Activated naive CD8-positive, alpha-beta T cell treated with anti-CD3 and anti-CD28 coated beads, Interleukin-2, amount 10 ng/mL, durations not matched to agents 7 days and 5 days (primary cell): ENCODE results near the gene DEXI. TPM values are rescaled to one million over a fixed set of nuclear protein-coding genes. Genes with fewer than 3 reads are reported as not detected.
A peak's percentile ranks its signal among the peaks of the same experiment; 100 is the strongest.

ENCODE experiments used
- ATAC-seq: fragments of 150-1000 bp; cut with Tn5 transposase; one replicate; pipeline ENCODE4 v1.10.0; 2021; ENCODE audit warnings: low read depth, moderate library complexity
- POLR2A ChIA-PET: fragments of 350-600 bp; sonication (Branson Sonifier 250); formaldehyde crosslinking; loops from one replicate; lab custom pipeline; 2021; ENCODE audit warnings: antibody characterized with exemption; lab: Charles Lee
- DNase-seq: peaks from one replicate; pipeline ENCODE4 v3.0.0; 2021
- H3K27ac Mint-ChIP-seq: one replicate; pipeline ENCODE4 v1.8.0; 2022; ENCODE audit warnings: mild to moderate bottlenecking, mixed read lengths
- H3K27me3 Mint-ChIP-seq: one replicate; pipeline ENCODE4 v1.8.0; 2022; ENCODE audit warnings: mild to moderate bottlenecking, moderate library complexity, mixed read lengths
- H3K36me3 Mint-ChIP-seq: one replicate; pipeline ENCODE4 v1.8.0; 2021; ENCODE audit warnings: mild to moderate bottlenecking, mixed read lengths
- H3K4me1 Mint-ChIP-seq: one replicate; pipeline ENCODE4 v1.8.0; 2021; ENCODE audit warnings: mixed read lengths
- H3K4me3 Mint-ChIP-seq: one replicate; pipeline ENCODE4 v1.8.0; 2022; ENCODE audit warnings: mild to moderate bottlenecking, moderate library complexity, mixed read lengths
- H3K9me3 Mint-ChIP-seq: one replicate; pipeline ENCODE4 v1.8.0; 2021; ENCODE audit warnings: mixed read lengths
- total RNA-seq, 2 experiments: library from RNA; stranded (reverse); gene quantifications; one replicate each; pipeline ENCODE4 v1.2.3, GENCODE V29; 2021

Gene DEXI
- total RNA-seq, 2 experiments from 2014 or later = 31.4 to 32.3 TPM

DNA sequence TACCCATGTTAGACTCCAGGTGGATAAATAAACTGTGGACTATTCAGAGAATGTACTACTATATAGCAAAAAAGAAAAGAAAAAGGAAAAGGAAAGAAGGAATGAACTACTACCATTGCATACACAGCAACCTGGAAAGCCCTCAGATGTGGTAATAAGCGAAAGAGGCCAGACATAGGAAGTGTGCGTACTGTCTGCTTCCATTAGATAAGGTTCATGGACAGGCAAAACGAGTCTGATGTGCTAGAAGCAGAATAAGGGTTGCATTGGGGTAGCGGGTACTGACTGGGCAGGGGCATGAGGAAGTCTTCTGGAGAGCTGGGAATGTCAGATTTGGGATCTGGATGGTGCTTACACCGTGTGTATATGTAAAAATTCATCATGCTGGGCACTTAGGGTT lies 23.9 kb upstream of the DEXI start:
- Mint-ChIP-seq H3K27me3 (no peaks in the 10 kb centered on the region), H3K27ac (peak overlapping the region; percentile 66), H3K4me3 (no peak overlapping the region), H3K4me1 (peaks cover 56% of the 10 kb centered on the region), H3K36me3 (peaks cover 42% of the 10 kb centered on the region), H3K9me3 (no peaks in the 10 kb centered on the region)
- POLR2A ChIA-PET = interaction anchor here (0.6 to 4.0 kb wide), 4 partner anchors 218 to 290 kb away, joined by 3 to 32 read pairs (median 12); partner anchors contain the start of gene SOCS1
- DNase-seq = no peak
- ATAC-seq = no peak

DNA sequence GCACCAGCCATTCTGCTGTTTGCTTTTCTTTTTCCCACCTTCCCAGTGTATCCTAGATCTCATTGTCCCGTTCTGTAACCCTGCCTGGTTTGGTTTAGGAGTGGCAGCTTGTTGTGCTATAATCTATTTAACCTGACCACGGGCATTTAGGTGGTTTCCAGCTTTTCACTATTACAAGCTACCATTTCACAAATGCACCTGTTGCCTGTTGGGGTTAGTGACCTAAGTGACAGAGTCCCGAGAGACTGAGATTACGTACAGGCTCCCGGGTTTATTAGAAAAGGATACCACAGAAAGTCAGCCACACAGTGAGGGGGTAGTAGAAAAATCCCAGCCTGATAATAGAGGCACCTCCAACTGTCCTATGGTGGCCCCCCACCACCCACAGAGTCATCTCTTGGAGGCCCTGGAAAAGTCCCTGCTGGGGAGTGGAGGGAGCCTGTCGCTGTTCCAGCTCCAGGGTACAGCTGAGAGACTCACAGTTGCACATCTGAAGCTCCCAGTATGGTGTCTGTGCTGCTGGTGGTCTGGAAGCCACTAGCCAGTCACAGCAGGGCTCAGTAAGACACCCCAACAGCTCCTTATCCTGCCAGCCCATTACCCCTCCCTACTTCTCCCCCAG lies 23.3 kb upstream of the DEXI start:
- ATAC-seq (no peak), DNase-seq (no peak)
- Mint-ChIP-seq H3K4me3 (no peak overlapping the region), H3K9me3 (no peaks in the 10 kb centered on the region), H3K36me3 (peaks cover 41% of the 10 kb centered on the region), H3K27ac (peak overlapping the region; percentile 66), H3K4me1 (peaks cover 52% of the 10 kb centered on the region), H3K27me3 (no peaks in the 10 kb centered on the region)
- POLR2A ChIA-PET = interaction anchor here (0.5 to 3.7 kb wide), 4 partner anchors 79 to 290 kb away, joined by 3 to 32 read pairs (median 4); partner anchors contain the start of gene SOCS1

DNA sequence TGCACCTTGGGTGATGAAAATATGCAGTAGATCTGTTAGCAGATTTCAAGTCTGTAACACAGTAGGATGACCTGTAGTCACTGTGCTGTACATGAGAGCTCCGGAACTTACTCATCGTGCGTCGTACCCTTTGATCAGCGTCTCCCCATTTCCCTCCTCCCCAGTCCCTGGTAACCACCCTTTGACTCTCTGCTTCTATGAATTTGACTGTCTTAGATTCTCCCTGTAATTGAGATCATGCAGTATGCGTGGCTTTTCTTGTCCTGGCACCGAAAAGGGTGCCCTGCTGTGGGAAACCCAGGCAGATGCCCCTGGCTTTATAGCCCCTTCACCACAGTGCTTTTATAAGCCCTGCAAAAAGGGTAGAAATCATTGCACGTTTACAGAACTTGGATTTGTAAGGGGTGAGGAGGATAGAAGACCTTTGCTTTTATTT lies 22.6 kb upstream of the DEXI start:
- no peak for DNase-seq
- POLR2A ChIA-PET = interaction anchor here (0.5 to 3.7 kb wide), 3 partner anchors 80 to 291 kb away, joined by 3 to 32 read pairs (median 10); partner anchors contain the start of gene SOCS1
- peak; percentile 53 for ATAC-seq
- H3K36me3 Mint-ChIP-seq = peaks cover 42% of the 10 kb centered on the region
- no peak overlapping the region for H3K4me3 Mint-ChIP-seq
- no peaks in the 10 kb centered on the region for H3K27me3 Mint-ChIP-seq
- H3K27ac Mint-ChIP-seq = no peak overlapping the region
- H3K9me3 Mint-ChIP-seq = no peaks in the 10 kb centered on the region
- peaks cover 49% of the 10 kb centered on the region for H3K4me1 Mint-ChIP-seq

DNA sequence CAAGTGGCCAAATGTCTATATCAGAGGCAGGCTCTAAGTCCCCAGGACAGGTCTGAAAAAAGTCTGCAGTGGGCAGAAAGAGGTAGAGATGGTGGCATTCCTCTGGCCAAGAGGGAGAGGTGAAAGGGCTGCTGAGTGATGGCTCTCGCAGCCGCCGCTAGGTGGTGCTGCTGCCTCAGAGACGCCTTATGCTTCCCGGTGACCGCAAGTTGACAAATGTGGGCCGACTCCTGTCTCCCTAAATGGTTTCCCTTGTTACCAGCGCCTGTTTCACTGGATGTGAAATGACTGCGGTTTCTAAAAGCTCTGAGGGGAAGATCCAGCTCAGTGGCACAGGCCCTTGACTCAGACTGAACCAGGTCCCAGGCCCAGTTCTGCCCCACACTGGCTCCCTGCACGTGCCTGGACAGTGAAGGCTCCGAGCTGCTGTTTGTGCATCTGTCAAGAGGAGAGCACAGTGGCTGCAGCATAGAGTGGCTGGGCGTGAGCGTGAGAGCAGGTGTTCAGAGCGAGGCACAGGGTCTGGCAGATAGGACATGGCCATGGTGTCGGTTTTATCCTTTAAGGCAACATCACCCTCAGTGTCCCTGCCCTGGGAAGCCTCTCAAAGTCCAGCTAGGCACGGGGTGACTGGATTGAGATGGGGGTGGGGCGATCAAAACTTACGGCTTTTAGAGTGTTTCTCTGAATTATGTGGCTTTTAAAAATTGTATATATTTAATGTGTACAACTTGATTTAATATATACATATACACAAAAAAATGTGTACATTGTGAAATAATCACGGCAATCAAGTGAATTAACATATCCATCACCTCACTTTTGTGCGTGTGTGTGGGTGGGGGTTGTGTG lies 22.0 kb upstream of the DEXI start:
- POLR2A ChIA-PET = interaction anchor here (0.7 to 3.7 kb wide), 4 partner anchors 288 to 432 kb away, joined by 3 to 32 read pairs (median 8); partner anchors contain the start of gene SOCS1
- Mint-ChIP-seq H3K27ac (peak overlapping the region; percentile 63), H3K27me3 (no peaks in the 10 kb centered on the region), H3K4me1 (peaks cover 46% of the 10 kb centered on the region), H3K4me3 (peak overlapping the region; percentile 41), H3K9me3 (no peaks in the 10 kb centered on the region), H3K36me3 (peaks cover 42% of the 10 kb centered on the region)
- DNase-seq (peak; percentile 88), ATAC-seq (peak; percentile 66)

DNA sequence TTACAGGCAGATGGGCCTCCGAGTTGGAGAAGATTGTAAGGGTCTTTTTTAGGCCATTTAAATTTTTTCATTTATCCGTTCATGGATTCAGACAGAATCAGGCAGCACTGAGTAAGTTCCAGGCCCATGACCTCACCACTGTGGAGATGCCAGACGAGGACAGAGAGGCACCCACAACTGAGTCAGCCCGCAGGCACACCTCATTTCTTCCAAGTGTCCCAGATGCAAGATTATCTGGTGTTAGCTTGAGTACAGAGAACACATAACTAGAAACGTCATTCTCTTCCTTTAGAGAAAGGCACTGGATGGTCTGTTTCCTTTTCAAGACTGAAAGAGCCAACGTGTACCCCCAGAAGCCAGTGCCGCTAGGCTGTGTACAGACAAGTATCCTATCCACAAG lies 19.0 kb upstream of the DEXI start:
- Mint-ChIP-seq H3K9me3 (no peaks in the 10 kb centered on the region), H3K27me3 (no peaks in the 10 kb centered on the region), H3K27ac (no peak overlapping the region), H3K4me3 (no peak overlapping the region), H3K4me1 (peaks cover 52% of the 10 kb centered on the region), H3K36me3 (peaks cover 37% of the 10 kb centered on the region)
- ATAC-seq (no peak), DNase-seq (no peak)
- POLR2A ChIA-PET = interaction anchor here (0.6 to 1.1 kb wide), 2 partner anchors 293 to 295 kb away, joined by 3 to 5 read pairs; partner anchors contain the start of gene SOCS1

DNA sequence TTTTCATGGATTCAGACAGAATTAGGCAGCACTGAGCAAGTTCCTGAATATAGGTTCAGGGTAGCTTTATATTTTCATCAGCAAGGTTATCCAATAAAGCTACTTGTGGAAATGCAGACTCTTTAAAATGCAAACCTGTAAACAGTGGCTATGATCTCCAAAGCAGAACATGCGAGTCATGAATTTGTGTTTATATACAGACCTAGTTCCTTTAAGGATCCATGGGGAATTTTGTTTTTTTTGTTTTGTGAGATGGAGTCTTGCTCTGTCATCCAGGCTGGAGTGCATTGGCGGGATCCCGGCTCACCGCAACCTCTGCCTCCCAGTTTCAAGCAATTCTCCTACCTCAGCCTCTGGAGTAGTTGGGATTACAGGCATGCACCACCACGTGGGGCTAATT lies 16.9 kb upstream of the DEXI start:
- DNase-seq (no peak), ATAC-seq (no peak)

DNA sequence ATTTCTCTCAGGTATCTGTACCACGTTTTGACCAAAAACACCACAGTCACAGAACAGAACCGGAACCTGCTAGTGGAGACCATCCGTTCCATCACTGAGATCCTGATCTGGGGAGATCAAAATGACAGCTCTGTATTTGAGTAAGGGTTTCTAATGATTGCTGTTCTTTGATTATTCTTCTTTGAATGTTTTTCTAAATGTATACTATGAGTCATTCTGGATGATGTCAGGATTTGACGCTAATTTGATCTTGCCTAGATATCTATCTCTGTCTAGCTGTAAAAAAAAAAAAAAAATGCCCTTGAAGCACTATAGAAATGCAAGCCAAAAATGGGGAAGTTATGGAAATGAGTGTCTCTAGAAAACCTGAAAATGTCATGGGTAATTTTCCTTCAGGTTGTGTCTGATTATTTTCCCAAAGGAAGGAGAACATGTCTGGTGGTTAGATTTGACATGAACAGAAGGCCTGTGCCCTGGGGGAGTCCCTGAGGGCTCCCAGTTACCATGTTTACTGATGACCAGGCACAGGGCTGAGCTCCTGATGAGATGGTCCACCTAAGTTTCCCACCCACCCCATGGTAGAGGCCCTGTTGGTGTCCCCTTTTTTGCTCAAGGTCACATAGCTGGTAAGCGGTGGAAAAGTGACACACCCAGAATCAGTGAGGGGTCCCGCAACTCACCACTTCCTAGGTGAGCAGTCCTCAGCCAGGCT lies 15.7 kb upstream of the DEXI start:
- Mint-ChIP-seq H3K27ac (peak overlapping the region; percentile 37), H3K36me3 (peaks cover 18% of the 10 kb centered on the region), H3K4me3 (no peak overlapping the region), H3K9me3 (no peaks in the 10 kb centered on the region), H3K27me3 (no peaks in the 10 kb centered on the region), H3K4me1 (peaks cover 45% of the 10 kb centered on the region)
- POLR2A ChIA-PET = interaction anchor here (0.5 to 0.9 kb wide), 2 partner anchors 296 to 398 kb away, joined by 3 read pairs; no protein-coding TSS in a partner anchor
- ATAC-seq (peak; percentile 29), DNase-seq (peak; percentile 13)

More for the DNA sequence above, 16.9 kb upstream of the DEXI start:
- Mint-ChIP-seq H3K36me3 (peaks cover 24% of the 10 kb centered on the region), H3K4me1 (peaks cover 48% of the 10 kb centered on the region), H3K4me3 (no peak overlapping the region), H3K9me3 (no peaks in the 10 kb centered on the region), H3K27me3 (no peaks in the 10 kb centered on the region), H3K27ac (no peak overlapping the region)
- POLR2A ChIA-PET = no interaction called here

DNA sequence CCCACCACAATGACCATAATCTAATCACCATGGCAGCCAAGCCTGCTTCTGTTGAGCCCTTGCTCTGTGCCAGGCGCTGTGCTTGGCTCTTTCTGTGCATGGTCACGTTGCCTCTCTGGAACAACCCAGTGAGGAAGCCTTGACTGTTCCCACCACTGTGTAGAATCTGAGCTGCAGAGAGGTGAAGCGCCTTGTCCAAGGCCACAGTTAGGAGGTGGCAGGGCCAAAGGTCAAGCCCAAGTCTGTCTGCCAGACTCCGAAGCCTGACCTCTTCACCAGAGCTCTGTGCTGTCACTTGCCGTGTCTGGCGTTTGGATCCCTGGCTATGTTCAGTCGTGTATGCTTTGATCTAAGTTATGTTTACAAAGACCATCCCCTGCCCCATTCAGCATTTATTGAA lies 12.6 kb upstream of the DEXI start:
- Mint-ChIP-seq H3K36me3 (peaks cover 4% of the 10 kb centered on the region), H3K4me3 (peak overlapping the region; percentile 44), H3K9me3 (no peaks in the 10 kb centered on the region), H3K27ac (peak overlapping the region; percentile 49), H3K4me1 (peaks cover 39% of the 10 kb centered on the region), H3K27me3 (no peaks in the 10 kb centered on the region)
- ATAC-seq (no peak), DNase-seq (no peak)
- POLR2A ChIA-PET = interaction anchor here (1.7 kb wide), 1 partner anchor 301 kb away, joined by 7 read pairs; the partner anchor contains the start of gene SOCS1

DNA sequence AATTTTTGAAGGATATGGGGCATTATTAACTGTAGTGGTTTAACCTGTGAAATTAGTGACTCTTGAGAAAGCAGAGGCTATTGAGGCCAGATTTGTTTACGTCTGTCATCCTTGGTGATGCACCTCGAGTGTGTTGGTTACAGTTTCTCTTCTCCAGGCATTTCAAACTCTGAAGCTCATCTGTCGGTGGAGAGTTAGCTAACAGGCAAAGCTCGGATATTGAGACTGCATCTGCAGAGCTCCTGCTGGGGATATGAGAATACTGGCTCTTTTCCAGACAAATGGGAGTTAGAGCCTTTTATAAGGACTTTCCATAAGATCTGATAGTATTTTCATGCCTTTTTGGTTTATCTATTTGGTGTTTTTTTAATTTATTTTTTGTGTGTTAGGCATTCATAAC lies 8.8 kb upstream of the DEXI start:
- POLR2A ChIA-PET = no interaction called here
- H3K4me1 Mint-ChIP-seq = peaks cover 41% of the 10 kb centered on the region
- ATAC-seq = no peak

DNA sequence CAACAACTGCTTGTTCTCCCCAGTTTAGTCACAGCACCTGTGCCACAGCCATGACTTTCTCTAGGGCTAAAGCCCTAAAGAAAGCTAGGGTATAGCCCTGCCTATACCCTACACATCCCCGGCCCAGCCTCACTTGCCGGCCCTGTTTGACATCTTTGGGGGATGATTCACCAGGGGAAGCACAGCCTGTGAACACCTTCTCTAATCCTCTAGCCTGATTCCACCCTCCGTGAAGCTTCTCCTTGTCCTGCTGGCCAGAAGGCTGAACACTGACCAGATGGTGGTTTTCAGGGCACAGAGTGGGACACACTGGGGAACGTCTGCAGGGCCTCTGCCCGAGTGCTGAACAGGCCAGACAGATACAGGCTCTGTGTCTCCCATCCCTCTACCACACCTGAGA lies 8.1 kb upstream of the DEXI start:
- DNase-seq (no peak), ATAC-seq (no peak)
- Mint-ChIP-seq H3K4me1 (peaks cover 46% of the 10 kb centered on the region), H3K27ac (no peak overlapping the region), H3K27me3 (no peaks in the 10 kb centered on the region), H3K4me3 (no peak overlapping the region), H3K9me3 (no peaks in the 10 kb centered on the region), H3K36me3 (no peaks in the 10 kb centered on the region)
- POLR2A ChIA-PET = interaction anchor here (1.1 kb wide), 1 partner anchor 304 kb away, joined by 3 read pairs; no protein-coding TSS in a partner anchor

More for the DNA sequence above, 8.8 kb upstream of the DEXI start:
- Mint-ChIP-seq H3K9me3 (no peaks in the 10 kb centered on the region), H3K27ac (no peak overlapping the region), H3K4me3 (no peak overlapping the region), H3K36me3 (no peaks in the 10 kb centered on the region), H3K27me3 (no peaks in the 10 kb centered on the region)
- no peak for DNase-seq

DNA sequence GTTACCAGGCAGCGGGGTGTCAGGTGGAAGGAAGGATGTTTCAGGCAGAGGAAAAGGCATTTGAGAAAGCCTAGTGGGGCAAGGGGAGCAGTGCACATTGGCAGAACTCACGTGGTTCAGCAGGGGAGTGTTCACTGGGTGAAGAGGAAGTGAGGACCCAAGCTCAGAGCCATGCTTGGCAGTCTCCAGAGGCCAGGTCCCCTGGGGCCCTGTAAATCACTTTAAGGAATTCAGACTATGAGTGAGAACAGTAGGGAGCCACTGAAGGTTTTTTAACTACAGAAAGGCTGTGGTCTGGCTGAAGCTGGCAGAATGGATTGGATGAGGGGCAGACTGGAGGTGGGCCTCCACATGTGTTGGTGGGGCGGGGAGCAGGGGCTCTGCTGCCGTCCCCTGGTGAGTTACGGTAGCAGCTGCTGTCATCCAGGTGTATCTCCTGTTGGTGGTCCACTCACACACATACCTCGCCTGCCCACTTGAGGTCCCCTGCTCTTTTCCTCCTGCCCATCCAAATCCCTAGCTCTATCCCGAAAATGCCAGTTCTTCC lies 7.2 kb upstream of the DEXI start:
- ATAC-seq = peak; percentile 85
- no peaks in the 10 kb centered on the region for H3K9me3 Mint-ChIP-seq
- H3K36me3 Mint-ChIP-seq = no peaks in the 10 kb centered on the region
- peak overlapping the region; percentile 55 for H3K4me3 Mint-ChIP-seq
- no peaks in the 10 kb centered on the region for H3K27me3 Mint-ChIP-seq
- POLR2A ChIA-PET = interaction anchor here (1.1 kb wide), 1 partner anchor 305 kb away, joined by 3 read pairs; no protein-coding TSS in a partner anchor
- DNase-seq = no peak
- H3K4me1 Mint-ChIP-seq = peaks cover 40% of the 10 kb centered on the region
- H3K27ac Mint-ChIP-seq = peak overlapping the region; percentile 74

DNA sequence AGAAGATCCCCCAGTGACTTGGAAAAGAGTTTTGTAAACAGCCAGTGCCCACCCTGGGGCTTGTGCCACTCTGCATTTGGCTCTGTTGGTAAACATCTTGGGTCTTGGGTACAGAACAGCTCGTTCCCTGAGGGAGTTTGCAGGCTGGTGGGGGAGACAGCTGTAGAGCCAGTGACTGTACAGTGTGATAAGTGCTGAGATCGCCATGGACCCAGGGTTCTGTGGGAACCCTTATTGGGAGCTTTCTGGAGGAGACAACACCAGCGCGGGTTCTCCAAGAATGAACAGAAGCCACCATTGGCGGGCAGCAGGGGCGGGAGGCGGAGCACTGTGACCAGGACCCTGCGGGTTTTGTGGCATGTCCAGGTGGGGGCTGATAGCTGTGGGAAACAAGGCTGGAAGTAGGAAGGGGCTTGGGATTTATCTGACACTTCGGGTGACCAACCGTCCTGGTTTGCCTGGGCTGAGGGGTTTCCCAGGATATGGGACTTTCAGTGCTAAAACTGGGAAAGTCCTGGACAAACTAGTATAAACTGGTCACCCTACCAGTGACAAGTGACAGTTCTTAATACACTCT lies 5.0 kb upstream of the DEXI start:
- peaks cover 43% of the 10 kb centered on the region for H3K4me1 Mint-ChIP-seq
- no peak overlapping the region for H3K27ac Mint-ChIP-seq

More for the DNA sequence above, 5.0 kb upstream of the DEXI start:
- ATAC-seq = no peak
- POLR2A ChIA-PET = interaction anchor here (1.3 kb wide), 1 partner anchor 308 kb away, joined by 3 read pairs; the partner anchor contains the start of gene SOCS1
- no peaks in the 10 kb centered on the region for H3K27me3 Mint-ChIP-seq
- H3K9me3 Mint-ChIP-seq = no peaks in the 10 kb centered on the region
- H3K4me3 Mint-ChIP-seq = no peak overlapping the region
- no peaks in the 10 kb centered on the region for H3K36me3 Mint-ChIP-seq
- DNase-seq = no peak
